Loucy (cell line): ENCODE data around the gene RAB40B.

ENCODE experiments used
- H2AFZ ChIP-seq: fragments of 200-600 bp; sonication (generic); 2 replicates; pipeline ENCODE4 v1.6.0; 2016; ENCODE audit warnings: antibody characterized with exemption, mild to moderate bottlenecking, low read length, moderate library complexity
- H3F3A ChIP-seq: fragments of 200-600 bp; 2 replicates; pipeline ENCODE4 v1.6.0; 2016; ENCODE audit warnings: antibody characterized with exemption, low read depth, mild to moderate bottlenecking
- H3K27me3 ChIP-seq: fragments of 200-600 bp; sonication (generic); 2 replicates; pipeline ENCODE4 v1.6.1; 2014; ENCODE audit warnings: low read length, mild to moderate bottlenecking; ENCODE audit not compliant: insufficient read depth, poor library complexity, severe bottlenecking
- H3K36me3 ChIP-seq: fragments of 200-600 bp; sonication (generic); 2 replicates; pipeline ENCODE4 v1.6.1; 2016; ENCODE audit warnings: low read length; ENCODE audit not compliant: insufficient read depth
- H3K4me1 ChIP-seq: fragments of 200-600 bp; sonication (generic); 2 replicates; pipeline ENCODE4 v1.5.1; 2014; ENCODE audit warnings: low read length, mild to moderate bottlenecking; ENCODE audit not compliant: insufficient read depth, poor library complexity, severe bottlenecking
- H3K4me2 ChIP-seq: fragments of 200-600 bp; sonication (generic); 2 replicates; pipeline ENCODE4 v1.6.0; 2014; ENCODE audit warnings: antibody characterized with exemption, low read length, low read depth, mild to moderate bottlenecking; ENCODE audit not compliant: poor library complexity, severe bottlenecking
- H3K4me3 ChIP-seq: fragments of 200-600 bp; sonication (generic); 2 replicates; pipeline ENCODE4 v1.5.1; 2014; ENCODE audit warnings: low read length, mild to moderate bottlenecking, mixed read lengths; ENCODE audit not compliant: poor library complexity, severe bottlenecking
- H3K79me2 ChIP-seq: fragments of 200-600 bp; sonication (generic); 2 replicates; pipeline ENCODE4 v1.6.1; 2014; ENCODE audit warnings: low read length; ENCODE audit not compliant: insufficient read depth
- H3K9ac ChIP-seq: fragments of 200-600 bp; sonication (generic); 2 replicates; pipeline ENCODE4 v1.6.0; 2014; ENCODE audit warnings: mild to moderate bottlenecking, low read depth, low read length, moderate library complexity; ENCODE audit not compliant: poor library complexity, severe bottlenecking
- H3K9me2 ChIP-seq: fragments of 200-600 bp; sonication (generic); replicated peaks from 2 replicates; pipeline ENCODE4 v1.6.1; 2016; ENCODE audit warnings: low read depth, low read length, mixed read lengths
- H3K9me3 ChIP-seq: fragments of 200-600 bp; sonication (generic); 2 replicates; pipeline ENCODE4 v1.6.1; 2014; ENCODE audit warnings: mild to moderate bottlenecking, antibody characterized with exemption, low read length, low read depth; ENCODE audit not compliant: insufficient read depth
- H4K20me1 ChIP-seq: fragments of 200-600 bp; sonication (generic); 2 replicates; pipeline ENCODE4 v1.6.0; 2014; ENCODE audit warnings: antibody characterized with exemption, low read length, mild to moderate bottlenecking; ENCODE audit not compliant: insufficient read depth, poor library complexity, severe bottlenecking
- CTCF ChIP-seq: fragments of 200-600 bp; sonication (generic); conservative IDR thresholded peaks from 2 replicates; pipeline ENCODE4 v1.5.1; 2014; ENCODE audit warnings: mild to moderate bottlenecking, antibody characterized with exemption, low read length
- EZH2phosphoT487 ChIP-seq: fragments of 200-600 bp; IDR thresholded peaks from 2 replicates; pipeline ENCODE4 v1.6.1; 2018; ENCODE audit warnings: antibody characterized with exemption, mild to moderate bottlenecking, moderate library complexity, borderline replicate concordance

The RAB40B gene

GRCh38 chr17:82611140-82612058 is 87.1 kb downstream of the RAB40B start:
- TF ChIP-seq CTCF, result no peak
- TF ChIP-seq EZH2phosphoT487, result no peak
- H3K4me2 ChIP-seq, result no peak overlapping the region

DNA sequence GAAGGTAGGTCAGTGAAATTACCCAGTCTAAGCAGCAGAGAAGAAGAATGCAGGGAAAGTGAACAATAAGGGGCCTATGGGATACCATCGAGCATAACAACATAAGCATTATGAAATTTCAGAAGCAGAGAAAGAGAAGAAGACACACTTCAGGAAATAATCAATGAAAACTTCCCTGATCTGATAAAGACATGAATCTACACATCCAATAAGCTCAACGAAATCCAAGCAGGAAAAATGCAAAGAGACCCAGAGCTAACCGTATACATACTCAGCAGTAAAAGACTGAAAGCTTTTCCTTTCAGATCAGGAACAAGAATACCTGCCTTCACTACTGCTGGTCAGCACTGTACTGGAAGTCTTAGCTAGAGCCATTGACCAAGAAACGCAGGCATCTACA is 88.8 kb downstream of the RAB40B start:
- Histone ChIP-seq H3K9me2 (no peaks in the 10 kb centered on the region), H3F3A (no peaks in the 10 kb centered on the region; the same call in 1 of the 2 replicates), H3K4me1 (no peaks in the 10 kb centered on the region), H2AFZ (no peak overlapping the region), H3K9ac (no peak overlapping the region), H3K79me2 (no peaks in the 10 kb centered on the region), H3K4me2 (no peak overlapping the region), H3K27me3 (no peaks in the 10 kb centered on the region), H3K36me3 (peaks cover 24% of the 10 kb centered on the region; the same call in 1 of the 2 replicates), H4K20me1 (no peaks in the 10 kb centered on the region), H3K4me3 (no peak overlapping the region), H3K9me3 (no peaks in the 10 kb centered on the region)
- TF ChIP-seq EZH2phosphoT487, result no peak
- TF ChIP-seq CTCF, result no peak

More at GRCh38 chr17:82611140-82612058, 87.1 kb downstream of the RAB40B start:
- Histone ChIP-seq H3K4me3 (no peak overlapping the region), H3K27me3 (no peaks in the 10 kb centered on the region), H3K36me3 (peaks cover 33% of the 10 kb centered on the region; the same call in 1 of the 2 replicates), H4K20me1 (no peaks in the 10 kb centered on the region), H3K79me2 (no peaks in the 10 kb centered on the region), H3K9me3 (no peaks in the 10 kb centered on the region), H3F3A (no peaks in the 10 kb centered on the region; the same call in 1 of the 2 replicates), H3K9me2 (no peaks in the 10 kb centered on the region), H2AFZ (no peak overlapping the region), H3K4me1 (no peaks in the 10 kb centered on the region), H3K9ac (no peak overlapping the region)

GRCh38 chr17:82608816-82609215 is 89.7 kb downstream of the RAB40B start:
- Histone ChIP-seq H3K27me3 (no peaks in the 10 kb centered on the region), H2AFZ (no peak overlapping the region), H3K9me2 (no peaks in the 10 kb centered on the region), H3K4me1 (no peaks in the 10 kb centered on the region), H3K9ac (no peak overlapping the region), H3K4me3 (no peak overlapping the region), H3F3A (no peaks in the 10 kb centered on the region; the same call in 1 of the 2 replicates), H3K4me2 (no peak overlapping the region), H3K79me2 (no peaks in the 10 kb centered on the region), H4K20me1 (no peaks in the 10 kb centered on the region), H3K9me3 (no peaks in the 10 kb centered on the region), H3K36me3 (peaks cover 24% of the 10 kb centered on the region; the same call in 1 of the 2 replicates)
- TF ChIP-seq EZH2phosphoT487 (no peak), CTCF (no peak)
